ENCODE data around the gene CDK3. TPM values are rescaled to one million over a fixed set of nuclear protein-coding genes. Genes with fewer than 3 reads are reported as not detected.

Gene CDK3
- total and polyA plus RNA-seq, 2 donors (not counting 3 experiments of a cell fraction or from before 2014, with no cell fraction given): 8.5 to 8.7 TPM

DNA sequence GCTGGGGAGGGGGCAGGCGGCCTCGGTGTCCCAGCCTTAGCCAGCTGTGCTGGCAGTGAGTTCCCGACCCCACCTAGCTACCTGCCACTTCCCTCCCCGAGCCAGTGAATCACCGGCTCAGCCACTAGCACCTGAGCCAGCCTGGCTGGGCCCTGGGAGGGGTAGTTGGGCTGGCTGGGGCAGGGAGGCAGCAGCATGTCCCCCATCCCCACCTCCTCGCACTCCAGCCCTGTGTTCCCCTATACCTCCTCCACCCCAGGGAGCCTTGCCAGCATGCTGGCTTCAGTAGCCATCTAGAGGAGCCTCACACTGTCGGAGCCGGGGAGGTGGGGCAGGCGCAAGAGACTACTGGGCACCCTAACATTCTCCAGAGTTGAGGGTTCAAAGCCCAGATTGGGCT, 23.7 kb downstream of the CDK3 start:
- H3K9me3 ChIP-seq (replicated peaks; ENCODE audit: control insufficient read depth, insufficient read depth, low read length): no peaks in the 10 kb centered on the region
- TF ChIP-seq, protein P1, sequence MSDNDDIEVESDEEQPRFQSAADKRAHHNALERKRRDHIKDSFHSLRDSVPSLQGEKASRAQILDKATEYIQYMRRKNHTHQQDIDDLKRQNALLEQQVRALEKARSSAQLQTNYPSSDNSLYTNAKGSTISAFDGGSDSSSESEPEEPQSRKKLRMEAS (IDR thresholded peaks at IDR 0.05; ENCODE audit: insufficient read depth, insufficient read length): no peak
- TF ChIP-seq, protein P2, sequence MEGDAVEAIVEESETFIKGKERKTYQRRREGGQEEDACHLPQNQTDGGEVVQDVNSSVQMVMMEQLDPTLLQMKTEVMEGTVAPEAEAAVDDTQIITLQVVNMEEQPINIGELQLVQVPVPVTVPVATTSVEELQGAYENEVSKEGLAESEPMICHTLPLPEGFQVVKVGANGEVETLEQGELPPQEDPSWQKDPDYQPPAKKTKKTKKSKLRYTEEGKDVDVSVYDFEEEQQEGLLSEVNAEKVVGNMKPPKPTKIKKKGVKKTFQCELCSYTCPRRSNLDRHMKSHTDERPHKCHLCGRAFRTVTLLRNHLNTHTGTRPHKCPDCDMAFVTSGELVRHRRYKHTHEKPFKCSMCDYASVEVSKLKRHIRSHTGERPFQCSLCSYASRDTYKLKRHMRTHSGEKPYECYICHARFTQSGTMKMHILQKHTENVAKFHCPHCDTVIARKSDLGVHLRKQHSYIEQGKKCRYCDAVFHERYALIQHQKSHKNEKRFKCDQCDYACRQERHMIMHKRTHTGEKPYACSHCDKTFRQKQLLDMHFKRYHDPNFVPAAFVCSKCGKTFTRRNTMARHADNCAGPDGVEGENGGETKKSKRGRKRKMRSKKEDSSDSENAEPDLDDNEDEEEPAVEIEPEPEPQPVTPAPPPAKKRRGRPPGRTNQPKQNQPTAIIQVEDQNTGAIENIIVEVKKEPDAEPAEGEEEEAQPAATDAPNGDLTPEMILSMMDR (IDR thresholded peaks at IDR 0.05; ENCODE audit: extremely low read depth in 1 of 2, insufficient read depth in 1 of 2, low read depth in 1 of 2, low read length in 2 of 2): no peak
- TF ChIP-seq MYC (IDR thresholded peaks at IDR 0.05; ENCODE audit: low read depth, low read length): no peak
- no peak for TF ChIP-seq FOS (IDR thresholded peaks at IDR 0.05; ENCODE audit: borderline replicate concordance, insufficient read depth, low read length)
- no peak for TF ChIP-seq GATA2 (IDR thresholded peaks at IDR 0.05; ENCODE audit: insufficient read depth, insufficient read length, low read depth, low read length)
- no peak for TF ChIP-seq POLR2A (IDR thresholded peaks at IDR 0.05; ENCODE audit: low read depth, low read length)
- TF ChIP-seq POLR2AphosphoS5 (IDR thresholded peaks at IDR 0.05; ENCODE audit: insufficient read depth, low read depth, low read length): no peak
- TF ChIP-seq JUN (IDR thresholded peaks at IDR 0.05; ENCODE audit: borderline replicate concordance, insufficient read depth, insufficient read length, low read depth): no peak
- TF ChIP-seq EZH2 (IDR thresholded peaks at IDR 0.05; ENCODE audit: borderline replicate concordance, low read depth, low read length, severe bottlenecking): no peak
- intact Hi-C loops (cut with micrococcal nuclease): no loop called here
- no peaks in the 10 kb centered on the region for H3K27me3 ChIP-seq (ENCODE audit: control insufficient read depth in 2 of 2, insufficient read depth in 2 of 2, low read length in 2 of 2)
- POLR2A ChIA-PET: no interaction called here
- no peaks in the 10 kb centered on the region for H4K20me1 ChIP-seq (replicated peaks; ENCODE audit: control insufficient read depth, extremely low read depth, insufficient read depth, low read length)
- no peaks in the 10 kb centered on the region for H3K36me3 ChIP-seq (ENCODE audit: control insufficient read depth in 2 of 2, extremely low read depth in 1 of 2, insufficient read depth in 2 of 2, low read length in 2 of 2)
- no peak for FAIRE-seq
- no peaks in the 10 kb centered on the region for H3K79me2 ChIP-seq (ENCODE audit: control insufficient read depth, insufficient read depth, low read length)
- no peak overlapping the region for H3K4me2 ChIP-seq (ENCODE audit: insufficient read depth, low read length)
- H3K9me1 ChIP-seq (replicated peaks; ENCODE audit: control insufficient read depth, extremely low read depth, insufficient read depth, low read length): no peaks in the 10 kb centered on the region
- H3K4me3 ChIP-seq (replicated peaks in 1 of 3; ENCODE audit: insufficient read depth in 1 of 3, low read depth in 1 of 3, low read length in 3 of 3): no peak overlapping the region
- H3K9ac ChIP-seq (replicated peaks; ENCODE audit: extremely low read depth, insufficient read depth, low read length): no peak overlapping the region
- BruUV-seq (replicated peaks): no TSS peak
- CTCF ChIA-PET: no interaction called here
- H3K27ac ChIP-seq (ENCODE audit: insufficient read depth, low read depth, low read length): no peak overlapping the region
- H2AFZ ChIP-seq (ENCODE audit: low read depth, low read length): no peak overlapping the region
- dilution Hi-C loops (cut with MboI; ENCODE audit: extremely low pct_ligation_motif_present, low sequenced_read_pairs): no loop called here
- H3K4me1 ChIP-seq (ENCODE audit: control insufficient read depth, extremely low read depth, insufficient read depth, low read length): no peaks in the 10 kb centered on the region
- DNase-seq (ENCODE audit: low read depth, low spot score): no peak
